Endothelial cell (in vitro differentiated cells): ENCODE results near the gene WBP1. TPM values are rescaled to one million over a fixed set of nuclear protein-coding genes. Genes with fewer than 3 reads are reported as not detected.

Source experiments
- DNase-seq: peaks from one replicate; pipeline ENCODE4 v3.0.0; 2021; ENCODE audit warnings: low spot score
- H3K27ac Mint-ChIP-seq: one replicate; pipeline ENCODE4 v1.8.0; 2021; ENCODE audit warnings: mixed read lengths, inconsistent platforms; ENCODE audit not compliant: unreplicated experiment
- H3K27me3 Mint-ChIP-seq: one replicate; pipeline ENCODE4 v1.8.0; 2021; ENCODE audit warnings: mild to moderate bottlenecking, moderate library complexity, mixed read lengths, inconsistent platforms; ENCODE audit not compliant: unreplicated experiment
- H3K36me3 Mint-ChIP-seq: one replicate; pipeline ENCODE4 v1.8.0; 2021; ENCODE audit warnings: mild to moderate bottlenecking, low read depth, mixed read lengths, inconsistent platforms; ENCODE audit not compliant: unreplicated experiment
- H3K4me1 Mint-ChIP-seq: one replicate; pipeline ENCODE4 v1.8.0; 2021; ENCODE audit warnings: mild to moderate bottlenecking, mixed read lengths, inconsistent platforms; ENCODE audit not compliant: unreplicated experiment
- H3K4me3 Mint-ChIP-seq: one replicate; pipeline ENCODE4 v1.8.0; 2021; ENCODE audit warnings: mild to moderate bottlenecking, mixed read lengths, inconsistent platforms; ENCODE audit not compliant: unreplicated experiment
- H3K9me3 Mint-ChIP-seq: one replicate; pipeline ENCODE4 v1.8.0; 2021; ENCODE audit warnings: mixed read lengths, inconsistent platforms; ENCODE audit not compliant: unreplicated experiment
- total RNA-seq: library from RNA; stranded (reverse); fragmentation: NEBNext Ultra II Directional; extraction: Animal tissue kit (Norgen Biotek cat#: 25700); gene quantifications from one replicate; pipeline ENCODE4 v1.2.1, GENCODE V29; 2021; ENCODE audit not compliant: unreplicated experiment
- TF ChIP-seq, protein P1 (sequence below): fragments of 200-600 bp; sonication (generic); IDR thresholded peaks from one replicate; pipeline ENCODE4 v1.5.0; 2021; ENCODE audit warnings: antibody characterized with exemption; ENCODE audit not compliant: unreplicated experiment

The WBP1 gene
- total RNA-seq, 1 donor from 2014 or later, result 76.8 TPM

DNA sequence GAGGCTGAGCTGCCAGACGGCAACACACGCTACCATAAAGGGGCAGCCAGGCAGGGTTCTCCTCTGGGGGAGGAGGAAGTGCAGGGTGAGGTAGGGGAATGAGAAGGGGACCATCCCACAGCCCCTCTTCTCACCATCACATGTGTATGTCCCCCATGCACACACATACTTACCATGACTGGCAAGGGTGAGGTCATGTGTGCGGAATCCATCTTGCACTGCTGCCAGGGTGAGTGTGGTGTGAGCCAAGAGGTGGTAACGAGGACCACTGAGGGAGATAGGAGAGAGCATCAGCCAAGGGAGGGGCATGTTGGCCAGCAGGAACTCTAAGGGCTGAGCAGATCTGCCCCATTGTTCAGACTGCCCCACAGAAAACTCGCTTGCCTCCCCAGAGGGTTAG lies 29.6 kb upstream of the WBP1 start:
- Mint-ChIP-seq H3K4me3 (peak overlapping the region; percentile 16), H3K27me3 (peaks cover 12% of the 10 kb centered on the region), H3K9me3 (no peaks in the 10 kb centered on the region), H3K4me1 (peaks cover 14% of the 10 kb centered on the region), H3K27ac (peak overlapping the region; percentile 24), H3K36me3 (peaks cover 58% of the 10 kb centered on the region)
- TF ChIP-seq, protein P1, sequence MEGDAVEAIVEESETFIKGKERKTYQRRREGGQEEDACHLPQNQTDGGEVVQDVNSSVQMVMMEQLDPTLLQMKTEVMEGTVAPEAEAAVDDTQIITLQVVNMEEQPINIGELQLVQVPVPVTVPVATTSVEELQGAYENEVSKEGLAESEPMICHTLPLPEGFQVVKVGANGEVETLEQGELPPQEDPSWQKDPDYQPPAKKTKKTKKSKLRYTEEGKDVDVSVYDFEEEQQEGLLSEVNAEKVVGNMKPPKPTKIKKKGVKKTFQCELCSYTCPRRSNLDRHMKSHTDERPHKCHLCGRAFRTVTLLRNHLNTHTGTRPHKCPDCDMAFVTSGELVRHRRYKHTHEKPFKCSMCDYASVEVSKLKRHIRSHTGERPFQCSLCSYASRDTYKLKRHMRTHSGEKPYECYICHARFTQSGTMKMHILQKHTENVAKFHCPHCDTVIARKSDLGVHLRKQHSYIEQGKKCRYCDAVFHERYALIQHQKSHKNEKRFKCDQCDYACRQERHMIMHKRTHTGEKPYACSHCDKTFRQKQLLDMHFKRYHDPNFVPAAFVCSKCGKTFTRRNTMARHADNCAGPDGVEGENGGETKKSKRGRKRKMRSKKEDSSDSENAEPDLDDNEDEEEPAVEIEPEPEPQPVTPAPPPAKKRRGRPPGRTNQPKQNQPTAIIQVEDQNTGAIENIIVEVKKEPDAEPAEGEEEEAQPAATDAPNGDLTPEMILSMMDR, result no peak
- no peak for DNase-seq

DNA sequence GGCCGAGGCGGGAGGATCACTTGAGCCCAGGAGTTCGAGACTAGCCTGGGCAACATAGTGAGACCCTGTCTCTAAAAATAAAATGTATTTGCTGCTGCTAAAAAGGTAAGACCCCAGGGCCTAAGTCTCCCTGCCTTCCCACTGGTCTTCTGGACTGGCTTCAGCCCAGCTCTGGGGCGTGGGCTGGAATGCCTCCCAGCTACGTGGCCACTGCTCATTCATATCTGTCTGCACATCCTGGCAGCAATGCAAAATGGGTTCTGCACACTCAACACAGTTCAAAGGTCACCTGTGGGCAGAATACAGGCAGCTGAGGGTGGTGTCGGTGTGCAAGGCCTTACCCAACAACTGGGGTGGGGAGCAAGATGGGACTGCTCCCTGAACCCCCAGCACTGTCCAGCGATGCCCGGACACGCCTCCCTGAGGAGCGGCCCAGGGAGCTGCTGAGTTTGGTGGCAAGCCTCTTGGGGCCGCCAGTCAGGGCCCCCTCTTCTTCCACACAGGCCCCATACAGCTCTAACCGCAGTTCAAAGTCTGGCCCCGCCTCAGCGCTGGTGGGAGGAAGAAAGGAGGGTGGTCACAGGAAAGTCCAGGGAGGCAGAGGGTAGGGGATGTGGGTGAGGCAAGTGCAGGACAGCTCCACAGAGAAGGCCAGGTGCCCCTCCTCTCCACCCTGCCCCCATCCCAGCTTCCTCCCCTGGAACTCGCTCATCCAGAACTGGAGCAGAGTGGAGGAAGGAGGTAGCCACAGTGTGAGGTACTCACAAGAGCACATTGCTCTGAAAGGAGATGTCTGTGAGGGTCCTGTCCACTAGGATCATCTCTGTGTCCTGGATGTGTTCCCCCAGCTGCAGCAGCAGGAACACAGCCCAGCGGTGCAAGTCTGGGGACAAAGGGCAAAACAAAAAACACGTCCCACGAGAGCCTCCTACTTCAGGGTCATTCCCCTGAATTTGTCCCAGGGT lies 28.5 kb upstream of the WBP1 start:
- peak overlapping the region; percentile 42 for H3K27ac Mint-ChIP-seq
- no peak overlapping the region for H3K4me3 Mint-ChIP-seq
- DNase-seq, result no peak
- H3K36me3 Mint-ChIP-seq, result peaks cover 56% of the 10 kb centered on the region
- H3K27me3 Mint-ChIP-seq, result peaks cover 17% of the 10 kb centered on the region
- TF ChIP-seq, protein P1, result no peak
- H3K9me3 Mint-ChIP-seq, result no peaks in the 10 kb centered on the region
- H3K4me1 Mint-ChIP-seq, result peaks cover 14% of the 10 kb centered on the region

GRCh38 chr2:74430502-74430901 lies 27.7 kb upstream of the WBP1 start:
- Mint-ChIP-seq H3K4me3 (no peak overlapping the region), H3K27me3 (peaks cover 19% of the 10 kb centered on the region), H3K9me3 (no peaks in the 10 kb centered on the region), H3K27ac (peak overlapping the region; percentile 42), H3K4me1 (peaks cover 14% of the 10 kb centered on the region), H3K36me3 (peaks cover 51% of the 10 kb centered on the region)
- no peak for DNase-seq
- TF ChIP-seq, protein P1, result no peak

- no peak overlapping the region for H3K27ac Mint-ChIP-seq
These were observed 22.0 kb upstream of the WBP1 start for GRCh38 chr2:74436111-74436805.

More at GRCh38 chr2:74436111-74436805, 22.0 kb upstream of the WBP1 start:
- H3K4me1 Mint-ChIP-seq, result peaks cover 42% of the 10 kb centered on the region
- no peaks in the 10 kb centered on the region for H3K9me3 Mint-ChIP-seq
- H3K36me3 Mint-ChIP-seq, result peaks cover 31% of the 10 kb centered on the region
- H3K4me3 Mint-ChIP-seq, result no peak overlapping the region
- peaks cover 22% of the 10 kb centered on the region for H3K27me3 Mint-ChIP-seq
- TF ChIP-seq, protein P1, result no peak
- no peak for DNase-seq
